SU-DHL-6 (cell line): ENCODE results near the gene UBR3.

Experiments used
- H2AFZ ChIP-seq: fragments of 200-600 bp; sonication (generic); 2 replicates; pipeline ENCODE4 v1.6.1; 2014; ENCODE audit warnings: low read depth, mild to moderate bottlenecking, moderate library complexity, mixed read lengths, antibody characterized with exemption, low read length; ENCODE audit not compliant: severe bottlenecking
- H3F3A ChIP-seq: fragments of 200-600 bp; shearing (Covaris generic); 2 replicates; pipeline ENCODE4 v1.6.0; 2016; ENCODE audit warnings: antibody characterized with exemption, mild to moderate bottlenecking; ENCODE audit not compliant: insufficient read depth
- H3K27ac ChIP-seq: fragments of 200-600 bp; sonication (generic); 2 replicates; pipeline ENCODE4 v1.5.1; 2016; ENCODE audit warnings: low read depth, mild to moderate bottlenecking, low read length, moderate library complexity, mixed read lengths
- H3K27me3 ChIP-seq: fragments of 200-600 bp; sonication (generic), shearing (Covaris generic); 2 replicates; pipeline ENCODE4 v1.6.0; 2014; ENCODE audit warnings: mild to moderate bottlenecking, low read length
- H3K36me3 ChIP-seq: fragments of 200-600 bp; sonication (generic); 2 replicates; pipeline ENCODE4 v1.6.1; 2014; ENCODE audit warnings: mild to moderate bottlenecking, low read length, mixed read lengths
- H3K4me2 ChIP-seq: fragments of 300-600, 200-600 bp; shearing (Covaris generic), sonication (generic); 2 replicates; pipeline ENCODE4 v1.6.0; 2014; ENCODE audit warnings: low read length, low read depth, mild to moderate bottlenecking; ENCODE audit not compliant: poor library complexity, severe bottlenecking
- H3K4me3 ChIP-seq: fragments of 200-600 bp; sonication (generic); 2 replicates; pipeline ENCODE4 v1.5.1; 2014; ENCODE audit warnings: antibody characterized with exemption, low read length, mild to moderate bottlenecking, mixed read lengths; ENCODE audit not compliant: insufficient read depth, poor library complexity, severe bottlenecking
- H3K79me2 ChIP-seq: fragments of 200-600 bp; sonication (generic); 2 replicates; pipeline ENCODE4 v1.6.1; 2014; ENCODE audit warnings: mild to moderate bottlenecking, low read length, moderate library complexity; ENCODE audit not compliant: insufficient read depth
- H3K9ac ChIP-seq: fragments of 200-600 bp; sonication (generic); 2 replicates; pipeline ENCODE4 v1.7.0; 2014; ENCODE audit warnings: mild to moderate bottlenecking, low read length
- H3K9me2 ChIP-seq: fragments of 200-600 bp; sonication (generic); replicated peaks from 2 replicates; pipeline ENCODE4 v1.6.1; 2014; ENCODE audit warnings: low read length; ENCODE audit not compliant: insufficient read depth
- H3K9me3 ChIP-seq: fragments of 200-600 bp; sonication (generic); 2 replicates; pipeline ENCODE4 v1.6.1; 2014; ENCODE audit warnings: low read length, mixed read lengths; ENCODE audit not compliant: insufficient read depth
- H4K20me1 ChIP-seq: fragments of 200-600 bp; sonication (generic); 2 replicates; pipeline ENCODE4 v1.6.1; 2014; ENCODE audit warnings: low read depth, mild to moderate bottlenecking, antibody characterized with exemption, low read length, moderate library complexity, mixed read lengths
- CTCF ChIP-seq: fragments of 200-600 bp; sonication (generic); IDR thresholded peaks from one replicate; pipeline ENCODE4 v1.5.1; 2017; ENCODE audit warnings: antibody characterized with exemption, mild to moderate bottlenecking, low read length, moderate library complexity; ENCODE audit not compliant: insufficient read depth, poor library complexity, severe bottlenecking
- EZH2phosphoT487 ChIP-seq: fragments of 200-600 bp; sonication (generic), shearing (Covaris generic); conservative IDR thresholded peaks from 2 replicates; pipeline ENCODE4 v1.6.1; 2018; ENCODE audit warnings: mild to moderate bottlenecking, antibody characterized with exemption, low read length, moderate library complexity, mixed read lengths

Gene UBR3

GRCh38 chr2:170025223-170025622, 198.0 kb downstream of the UBR3 start:
- no peak overlapping the region for H2AFZ ChIP-seq
- H3K79me2 ChIP-seq: no peaks in the 10 kb centered on the region
- H3K9me3 ChIP-seq: no peaks in the 10 kb centered on the region
- no peak overlapping the region for H3K4me2 ChIP-seq
- TF ChIP-seq CTCF (no peak), EZH2phosphoT487 (no peak)
- H3K27ac ChIP-seq: no peak overlapping the region
- peaks cover 7% of the 10 kb centered on the region; the same call in 1 of the 2 replicates for H3K36me3 ChIP-seq
- H3K9me2 ChIP-seq: no peaks in the 10 kb centered on the region
- H3K9ac ChIP-seq: no peak overlapping the region
- H3K27me3 ChIP-seq: no peaks in the 10 kb centered on the region
- H3F3A ChIP-seq: no peaks in the 10 kb centered on the region
- H3K4me3 ChIP-seq: no peak overlapping the region
- no peaks in the 10 kb centered on the region for H4K20me1 ChIP-seq

GRCh38 chr2:170026361-170026760, 199.1 kb downstream of the UBR3 start:
- Histone ChIP-seq H3K79me2 (no peaks in the 10 kb centered on the region), H3K9me2 (no peaks in the 10 kb centered on the region), H3K27ac (no peak overlapping the region), H4K20me1 (no peaks in the 10 kb centered on the region), H3K4me3 (no peak overlapping the region), H3K9me3 (no peaks in the 10 kb centered on the region), H3F3A (no peaks in the 10 kb centered on the region), H2AFZ (no peak overlapping the region), H3K36me3 (peaks cover 7% of the 10 kb centered on the region; the same call in 1 of the 2 replicates), H3K4me2 (no peak overlapping the region), H3K27me3 (no peaks in the 10 kb centered on the region), H3K9ac (no peak overlapping the region)
- no peak for TF ChIP-seq EZH2phosphoT487
- TF ChIP-seq CTCF: no peak

- Histone ChIP-seq H3K27me3 (no peaks in the 10 kb centered on the region), H2AFZ (no peak overlapping the region), H3K4me2 (no peak overlapping the region), H3K27ac (no peak overlapping the region), H3K9me3 (no peaks in the 10 kb centered on the region), H3K9me2 (no peaks in the 10 kb centered on the region), H3K4me3 (no peak overlapping the region), H3K9ac (no peak overlapping the region), H3K36me3 (peaks cover 10% of the 10 kb centered on the region; the same call in 1 of the 2 replicates), H3K79me2 (no peaks in the 10 kb centered on the region), H4K20me1 (no peaks in the 10 kb centered on the region), H3F3A (no peaks in the 10 kb centered on the region)
- no peak for TF ChIP-seq CTCF
- no peak for TF ChIP-seq EZH2phosphoT487
Measured at GRCh38 chr2:170029551-170029950, 202.3 kb downstream of the UBR3 start.

- TF ChIP-seq EZH2phosphoT487: no peak
- TF ChIP-seq CTCF: no peak
- H3K4me2 ChIP-seq: no peak overlapping the region
- H3K36me3 ChIP-seq: peaks cover 10% of the 10 kb centered on the region; the same call in 1 of the 2 replicates
- no peaks in the 10 kb centered on the region for H3K79me2 ChIP-seq
- no peak overlapping the region for H2AFZ ChIP-seq
- no peaks in the 10 kb centered on the region for H3F3A ChIP-seq
- no peaks in the 10 kb centered on the region for H3K9me2 ChIP-seq
- H3K27me3 ChIP-seq: no peaks in the 10 kb centered on the region
- no peak overlapping the region for H3K4me3 ChIP-seq
- no peaks in the 10 kb centered on the region for H4K20me1 ChIP-seq
- no peaks in the 10 kb centered on the region for H3K9me3 ChIP-seq
- H3K27ac ChIP-seq: no peak overlapping the region
- H3K9ac ChIP-seq: no peak overlapping the region
Measured at GRCh38 chr2:170030040-170030439, 202.8 kb downstream of the UBR3 start.
